Stimulated activated CD4-positive, alpha-beta T cell treated with anti-CD3 and anti-CD28 coated beads, Interleukin-12 subunit alpha, Interleukin-12 subunit beta, amount 100 ng/mL, for 48 hours (primary cell): ENCODE data around the gene SPTBN5.

Experiments
- DNase-seq, 3 donors: peaks; one replicate each; pipeline ENCODE4 v3.0.0-alpha.2; 2020; ENCODE audit warnings: low read depth in 2 of 3, low spot score in 1 of 3

SPTBN5 gene

GRCh38 chr15:41809121-41809520 lies 84.7 kb downstream of the SPTBN5 start:
- DNase-seq = no peak

DNA sequence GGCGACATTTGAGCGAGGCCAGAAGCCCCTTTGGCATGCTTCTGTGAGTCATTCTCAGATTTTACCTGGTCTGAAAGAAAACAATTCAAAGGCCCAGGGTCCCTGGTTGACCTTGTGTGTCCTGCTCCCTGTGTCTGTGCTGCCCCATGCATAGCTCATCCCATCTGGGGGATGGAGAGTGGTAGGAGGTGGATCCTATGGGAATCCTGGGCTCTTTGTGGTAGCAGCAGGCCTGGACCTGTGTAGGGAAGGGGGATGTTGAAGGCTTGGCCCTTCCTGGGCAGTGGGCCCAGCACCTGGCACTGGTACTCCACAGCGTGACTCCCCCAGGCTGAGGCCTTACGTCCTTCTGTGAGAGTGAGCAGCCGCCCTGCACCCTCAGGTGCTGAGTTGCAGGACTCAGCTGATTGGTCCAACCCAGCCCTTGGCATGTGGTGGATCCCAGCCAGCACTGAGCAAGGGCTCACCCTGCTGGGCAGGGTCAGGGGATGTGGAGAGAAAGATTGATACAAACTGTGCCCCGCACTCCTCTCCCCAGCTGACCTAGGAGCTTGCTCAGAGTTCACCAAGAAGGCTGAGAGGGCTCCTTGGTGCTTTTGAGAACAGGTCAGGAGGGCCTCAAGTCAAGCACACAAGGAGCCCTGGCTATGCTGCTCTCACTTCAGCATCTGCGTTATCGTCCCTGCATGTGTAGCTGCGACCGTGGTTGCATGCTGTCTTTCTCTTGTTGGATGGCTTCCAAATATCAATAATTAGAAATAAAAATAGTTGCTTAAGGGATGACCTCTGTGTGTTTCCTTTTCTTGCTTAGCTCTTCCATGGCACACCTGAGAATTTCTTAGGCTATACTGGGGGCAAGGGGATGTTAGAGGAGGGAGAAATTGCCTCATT lies 87.3 kb downstream of the SPTBN5 start:
- DNase-seq = no peak

GRCh38 chr15:41805711-41806110 lies 88.1 kb downstream of the SPTBN5 start:
- DNase-seq = no peak

- no peak for DNase-seq
These were observed 88.8 kb downstream of the SPTBN5 start for GRCh38 chr15:41804916-41805666.

DNA sequence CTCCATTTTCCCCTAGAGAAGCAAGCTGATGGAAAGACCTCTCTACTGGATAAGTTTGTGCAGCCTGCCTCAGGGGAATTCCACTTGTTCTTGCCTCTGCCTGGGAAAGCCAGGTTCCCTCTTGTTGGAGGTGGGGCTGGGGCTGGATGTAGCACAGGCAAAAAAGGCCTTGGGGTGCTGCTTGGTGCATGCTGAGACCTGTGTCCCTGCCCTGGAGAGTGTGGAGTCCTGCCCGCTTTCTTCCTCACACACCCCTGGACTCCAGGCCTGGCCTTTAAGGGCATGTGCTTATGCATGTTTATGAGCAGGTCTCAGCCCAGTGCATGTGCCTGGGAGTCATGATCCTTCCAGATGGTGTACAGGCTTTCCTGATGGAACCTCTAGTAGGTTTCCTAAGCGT lies 89.5 kb downstream of the SPTBN5 start:
- DNase-seq = no peak

GRCh38 chr15:41801850-41802455 lies 91.9 kb downstream of the SPTBN5 start:
- no peak for DNase-seq

DNA sequence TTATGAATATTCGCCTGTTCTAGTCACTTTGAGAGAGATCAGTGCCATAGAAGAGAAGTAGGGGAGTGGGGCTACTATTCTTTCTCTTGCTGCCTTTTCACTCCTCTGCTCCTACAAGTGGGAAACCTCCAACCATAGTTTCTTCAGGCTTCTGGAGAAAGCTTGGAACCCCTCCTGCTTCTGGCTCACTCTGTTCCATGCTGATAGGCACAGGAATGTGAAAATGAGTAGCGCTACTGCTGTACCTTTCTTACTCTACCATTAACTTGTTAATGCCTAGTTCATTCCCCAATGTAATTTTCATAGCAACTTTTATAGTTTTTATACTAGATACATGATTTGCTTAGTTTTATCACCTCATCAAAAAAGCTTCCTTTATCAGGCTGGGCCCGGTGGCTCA lies 92.7 kb downstream of the SPTBN5 start:
- DNase-seq = no peak

DNA sequence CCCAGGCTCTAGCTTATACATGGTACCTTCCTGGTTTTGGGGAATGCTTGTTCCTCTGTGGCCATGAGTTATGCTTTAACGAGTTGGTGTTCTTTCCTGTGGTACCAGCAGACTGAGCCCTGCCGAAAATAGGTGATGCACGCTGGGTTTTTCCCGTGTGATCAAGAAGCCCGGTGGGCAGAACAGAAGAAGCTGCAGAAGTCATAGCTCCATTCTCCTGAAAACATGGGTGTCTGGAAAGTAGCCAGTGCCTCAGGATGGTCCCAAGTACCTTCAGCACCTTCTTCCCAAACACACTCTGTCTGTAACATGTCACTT lies 94.4 kb downstream of the SPTBN5 start:
- no peak for DNase-seq

DNA sequence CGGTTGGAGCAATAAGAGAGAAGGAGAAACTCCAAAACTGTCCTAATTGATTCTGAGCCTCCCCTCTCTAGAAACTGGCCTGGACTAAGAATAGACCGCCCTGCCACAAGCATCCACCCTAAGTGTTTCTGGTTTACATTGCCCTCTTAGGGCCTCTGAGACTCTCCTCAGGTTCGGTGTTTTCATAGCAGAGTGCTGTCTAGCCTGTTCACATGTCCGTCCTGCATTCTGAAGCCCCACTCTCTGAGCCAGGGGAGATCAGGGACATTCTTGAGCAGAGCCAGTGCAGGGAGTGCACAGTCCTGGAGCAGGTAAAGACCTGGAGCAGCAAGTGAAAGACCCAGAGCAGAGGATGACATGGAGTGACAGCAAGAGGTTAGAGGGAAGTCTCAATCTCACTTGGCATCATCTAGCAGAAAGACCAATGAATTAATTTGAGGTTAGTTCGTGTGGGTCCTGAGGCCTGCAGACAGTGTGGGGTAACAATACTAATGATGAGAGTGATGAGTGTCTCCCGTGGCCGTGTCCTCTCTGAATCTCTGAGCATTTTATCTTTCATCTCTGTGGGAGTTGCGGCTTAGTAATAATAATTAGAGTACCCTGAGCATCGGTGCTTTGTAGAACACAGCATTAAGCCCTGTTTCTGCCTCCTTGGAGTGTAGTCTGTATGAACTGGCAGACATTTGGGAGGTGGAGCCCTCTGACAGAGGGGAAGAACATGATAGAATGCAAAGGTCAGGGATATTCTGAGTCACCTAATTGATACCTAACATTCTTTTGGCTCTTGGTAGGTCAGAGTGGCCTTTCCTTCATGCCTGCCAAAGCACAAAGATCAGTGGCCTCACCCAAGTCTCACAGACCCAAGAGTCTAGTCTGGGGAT lies 95.0 kb downstream of the SPTBN5 start:
- DNase-seq = no peak
